ENCODE measurements around the gene ATP5IF1. TPM values are rescaled to one million over a fixed set of nuclear protein-coding genes. Genes with fewer than 3 reads are reported as not detected.

Gene ATP5IF1
- total RNA-seq, 4 donors from 2014 or later = 100 to 145 (median 118) TPM

DNA sequence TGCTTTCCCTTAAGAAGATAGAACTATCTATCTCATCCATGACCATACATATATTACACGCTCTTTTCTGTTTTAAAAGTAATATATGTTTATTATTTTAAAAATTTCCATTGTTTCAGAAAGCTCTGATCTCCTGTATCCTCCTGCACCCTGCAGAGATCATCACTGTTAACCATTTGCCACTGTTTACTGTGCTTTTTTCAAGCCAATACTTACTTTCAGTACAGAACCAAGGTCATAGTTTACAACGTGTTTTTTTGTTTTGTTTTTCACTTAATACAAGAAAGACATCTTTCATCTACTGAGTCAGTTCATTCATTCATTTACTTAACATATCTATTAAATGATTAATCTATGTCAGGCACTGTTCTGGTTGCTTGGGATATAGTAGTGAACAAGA lies 33.6 kb downstream of the ATP5IF1 start:
- TF ChIP-seq, protein P1, sequence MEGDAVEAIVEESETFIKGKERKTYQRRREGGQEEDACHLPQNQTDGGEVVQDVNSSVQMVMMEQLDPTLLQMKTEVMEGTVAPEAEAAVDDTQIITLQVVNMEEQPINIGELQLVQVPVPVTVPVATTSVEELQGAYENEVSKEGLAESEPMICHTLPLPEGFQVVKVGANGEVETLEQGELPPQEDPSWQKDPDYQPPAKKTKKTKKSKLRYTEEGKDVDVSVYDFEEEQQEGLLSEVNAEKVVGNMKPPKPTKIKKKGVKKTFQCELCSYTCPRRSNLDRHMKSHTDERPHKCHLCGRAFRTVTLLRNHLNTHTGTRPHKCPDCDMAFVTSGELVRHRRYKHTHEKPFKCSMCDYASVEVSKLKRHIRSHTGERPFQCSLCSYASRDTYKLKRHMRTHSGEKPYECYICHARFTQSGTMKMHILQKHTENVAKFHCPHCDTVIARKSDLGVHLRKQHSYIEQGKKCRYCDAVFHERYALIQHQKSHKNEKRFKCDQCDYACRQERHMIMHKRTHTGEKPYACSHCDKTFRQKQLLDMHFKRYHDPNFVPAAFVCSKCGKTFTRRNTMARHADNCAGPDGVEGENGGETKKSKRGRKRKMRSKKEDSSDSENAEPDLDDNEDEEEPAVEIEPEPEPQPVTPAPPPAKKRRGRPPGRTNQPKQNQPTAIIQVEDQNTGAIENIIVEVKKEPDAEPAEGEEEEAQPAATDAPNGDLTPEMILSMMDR (IDR thresholded peaks at IDR 0.05; ENCODE audit: low read depth) = no peak

DNA sequence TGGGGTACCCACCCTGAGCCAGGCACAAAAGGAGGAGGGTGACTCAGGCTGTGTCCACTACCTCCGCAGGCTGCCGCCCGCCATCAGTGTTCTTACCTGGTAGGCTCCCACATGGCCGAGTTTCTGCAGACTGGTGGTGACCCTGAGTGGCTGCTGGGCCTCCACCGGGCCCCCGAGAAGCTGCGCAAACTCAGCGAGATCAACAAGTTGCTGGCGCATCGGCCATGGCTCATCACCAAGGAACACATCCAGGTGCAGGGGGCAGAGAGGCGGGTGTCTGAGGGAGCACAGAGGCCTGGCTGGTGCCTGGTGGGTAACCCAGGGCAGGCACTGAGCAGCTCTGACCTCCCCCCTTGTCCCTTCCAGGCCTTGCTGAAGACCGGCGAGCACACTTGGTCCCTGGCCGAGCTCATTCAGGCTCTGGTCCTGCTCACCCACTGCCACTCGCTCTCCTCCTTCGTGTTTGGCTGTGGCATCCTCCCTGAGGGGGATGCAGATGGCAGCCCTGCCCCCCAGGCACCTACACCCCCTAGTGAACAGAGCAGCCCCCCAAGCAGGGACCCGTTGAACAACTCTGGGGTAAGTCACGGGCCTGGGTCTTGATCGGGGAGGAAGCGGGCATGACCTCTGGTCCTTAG lies 36.4 kb downstream of the ATP5IF1 start:
- TF ChIP-seq, protein P1 (IDR thresholded peaks at IDR 0.05; ENCODE audit: low read depth) = no peak

DNA sequence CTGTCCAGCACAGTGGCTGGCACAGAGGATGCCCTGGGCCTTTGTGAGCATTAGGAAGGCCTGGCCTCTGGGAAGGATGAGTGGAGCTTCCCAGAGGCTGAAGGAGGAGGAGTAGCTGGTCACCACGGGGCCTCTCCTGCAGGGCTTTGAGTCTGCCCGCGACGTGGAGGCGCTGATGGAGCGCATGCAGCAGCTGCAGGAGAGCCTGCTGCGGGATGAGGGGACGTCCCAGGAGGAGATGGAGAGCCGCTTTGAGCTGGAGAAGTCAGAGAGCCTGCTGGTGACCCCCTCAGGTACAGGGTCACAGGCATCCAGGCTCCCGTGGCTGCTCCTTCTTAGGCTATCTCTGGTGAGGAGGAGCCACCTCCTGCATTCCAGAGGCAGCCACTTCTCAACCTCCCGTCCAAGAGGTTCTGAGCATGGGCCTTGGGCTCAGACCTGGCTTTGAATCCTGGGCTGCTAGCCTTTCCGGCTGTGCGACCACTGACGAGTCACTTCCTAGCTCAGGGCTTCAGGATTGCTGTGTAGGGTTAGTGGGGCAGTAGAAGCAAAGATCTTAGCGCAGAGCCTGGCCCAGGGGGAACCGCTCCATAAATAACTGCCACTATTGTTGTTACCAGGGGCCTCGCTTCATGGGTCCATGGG lies 37.4 kb downstream of the ATP5IF1 start:
- TF ChIP-seq, protein P1 (IDR thresholded peaks at IDR 0.05; ENCODE audit: low read depth) = no peak

DNA sequence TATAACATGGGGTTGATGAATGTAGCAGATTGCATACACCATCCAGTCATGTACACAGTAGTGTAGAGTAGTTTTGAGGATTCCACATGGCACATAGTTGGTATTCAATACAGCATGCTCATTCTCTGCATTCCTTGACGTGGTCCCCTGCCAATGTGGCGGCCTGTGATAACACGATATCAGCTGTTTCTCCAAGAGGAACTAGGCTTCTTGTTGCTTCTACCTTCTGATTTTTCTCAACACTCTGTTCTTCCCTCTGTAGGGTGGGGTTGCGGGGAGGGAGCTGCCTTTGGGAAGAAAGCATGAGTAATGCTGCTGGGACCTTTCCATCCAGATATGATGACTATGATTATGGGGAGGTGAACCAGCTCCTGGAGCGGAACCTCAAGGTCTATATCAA lies 42.8 kb downstream of the ATP5IF1 start:
- TF ChIP-seq, protein P1 (IDR thresholded peaks at IDR 0.05; ENCODE audit: low read depth) = no peak

DNA sequence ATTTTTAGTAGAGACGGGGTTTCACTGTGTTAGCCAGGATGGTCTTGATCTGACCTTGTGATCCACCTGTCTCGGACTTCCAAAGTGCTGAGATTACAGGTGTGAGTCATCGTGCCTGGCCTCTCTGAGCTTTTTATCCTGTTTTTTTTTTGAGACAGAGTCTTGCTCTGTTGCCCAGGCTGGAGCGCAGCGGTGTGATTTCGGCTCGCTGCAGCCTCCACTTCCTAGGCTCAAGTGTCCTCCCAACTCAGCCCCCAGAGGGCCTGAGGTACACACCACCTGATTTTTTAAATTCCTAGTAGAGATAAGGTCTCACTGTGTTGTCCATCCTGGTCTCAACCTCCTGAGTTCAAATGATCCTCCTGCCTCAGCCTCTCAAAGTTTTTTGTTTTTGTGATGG lies 43.8 kb downstream of the ATP5IF1 start:
- TF ChIP-seq, protein P1 (IDR thresholded peaks at IDR 0.05; ENCODE audit: low read depth) = no peak

DNA sequence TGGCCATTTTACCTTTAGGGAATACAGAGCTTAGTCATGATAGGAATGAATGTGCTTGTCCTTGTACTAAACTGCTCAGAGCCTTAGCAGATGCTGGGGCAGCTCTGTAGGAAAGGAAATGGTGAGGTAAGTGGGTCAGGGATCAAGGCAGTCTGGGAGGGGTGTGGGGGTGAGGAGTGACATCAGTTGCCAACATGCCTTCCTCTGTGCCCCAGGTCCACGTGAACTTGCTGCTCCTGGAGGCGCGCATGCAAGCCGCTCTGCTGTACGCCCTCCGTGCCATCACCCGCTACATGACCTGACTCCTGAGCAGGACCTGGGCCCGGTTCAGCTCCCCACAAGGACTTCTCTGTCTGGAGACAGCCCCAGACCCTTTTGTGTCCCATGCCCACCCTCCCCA lies 44.6 kb downstream of the ATP5IF1 start:
- TF ChIP-seq, protein P1 (IDR thresholded peaks at IDR 0.05; ENCODE audit: low read depth) = no peak

DNA sequence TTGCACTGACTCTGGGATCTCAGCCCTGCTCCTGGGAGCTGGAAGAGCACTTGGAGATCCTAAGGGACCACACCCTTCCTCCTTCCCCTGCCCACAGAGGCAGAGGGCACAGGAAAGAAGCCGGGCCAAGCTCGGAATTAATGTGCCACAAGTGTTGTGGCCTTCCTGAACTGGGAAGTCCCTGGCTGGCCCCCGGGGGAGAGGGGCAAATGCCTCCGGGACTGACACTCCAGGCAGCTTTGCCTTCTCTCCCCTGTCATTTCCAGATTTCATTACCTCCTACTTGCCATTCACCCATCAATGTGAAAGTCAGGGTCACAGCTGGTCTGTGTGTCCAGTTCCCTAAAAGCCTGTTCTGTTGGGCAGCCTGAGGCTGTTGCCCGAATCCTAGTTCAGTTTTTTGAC lies 45.1 kb downstream of the ATP5IF1 start:
- TF ChIP-seq, protein P1 (IDR thresholded peaks at IDR 0.05; ENCODE audit: low read depth) = no peak
